HEK293 (cell line): ENCODE data around the gene CCZ1.
"Not testable (repeated sequence)": the region's sequence is repeated elsewhere in the genome, so short reads cannot be mapped to it uniquely, and the experiment has no call there.

Source experiments
- CTCF ChIA-PET: fragments of 350-600 bp; formaldehyde crosslinking; extraction: SDS; loops from one replicate; lab custom pipeline; 2021; ENCODE audit warnings: antibody characterized with exemption; lab: Yijun Ruan, JAX
- POLR2A ChIA-PET: fragments of 300-600 bp; formaldehyde crosslinking; extraction: SDS; loops from one replicate; lab custom pipeline; 2020; ENCODE audit warnings: antibody characterized with exemption, inconsistent platforms; lab: Yijun Ruan, JAX
- H3K27ac ChIP-seq: fragments of 200-500 bp; sonication (Bioruptor generic); 2 replicates; pipeline ENCODE4 v1.5.1; 2014; ENCODE audit warnings: low read depth, low read length, control low read depth, inconsistent platforms; ENCODE audit errors: extremely low read depth
- H3K36me3 ChIP-seq, 2 experiments: fragments of 200-500 bp in 1 of 2; sonication (Bioruptor generic) in 1 of 2; 1 replicate in 1 of 2; 2 replicates in 1 of 2; pipeline ENCODE4 v1.5.1; 2014 to 2017; ENCODE audit warnings: inconsistent platforms in 2 of 2, low read length in 2 of 2; ENCODE audit not compliant: control insufficient read depth in 2 of 2, insufficient read depth in 1 of 2
- H3K4me1 ChIP-seq: fragments of 200-500 bp; sonication (Bioruptor generic); 2 replicates; pipeline ENCODE4 v1.5.1; 2014; ENCODE audit warnings: mild to moderate bottlenecking, low read length, inconsistent platforms; ENCODE audit not compliant: control insufficient read depth, insufficient read depth
- H3K4me3 ChIP-seq: 2 replicates; pipeline ENCODE4 v1.5.1; 2011; ENCODE audit warnings: low read depth, mild to moderate bottlenecking, control low read depth, low read length, moderate library complexity
- H3K9me3 ChIP-seq: fragments of 200-500 bp; sonication (Bioruptor generic); 2 replicates; pipeline ENCODE4 v1.5.1; 2014; ENCODE audit warnings: low read depth, low read length, inconsistent platforms; ENCODE audit not compliant: control insufficient read depth, insufficient read depth
- EGR2 ChIP-seq: fragments of 450-650 bp; formaldehyde crosslinking; IDR thresholded peaks from 2 replicates; pipeline ENCODE4 v1.5.1; 2016; ENCODE audit warnings: low read depth, missing biosample characterization, missing genetic modification characterization
- GLIS2 ChIP-seq: fragments of 450-650 bp; formaldehyde crosslinking; IDR thresholded peaks from 2 replicates; pipeline ENCODE4 v1.5.1; 2016; ENCODE audit warnings: missing biosample characterization, missing genetic modification characterization
- SP2 ChIP-seq: fragments of 450-650 bp; formaldehyde crosslinking; IDR thresholded peaks from 2 replicates; pipeline ENCODE4 v1.5.1; 2016; ENCODE audit warnings: missing biosample characterization, missing genetic modification characterization
- ZNF121 ChIP-seq: fragments of 450-650 bp; formaldehyde crosslinking; IDR thresholded peaks from 2 replicates; pipeline ENCODE4 v1.5.1; 2016; ENCODE audit warnings: missing biosample characterization, missing genetic modification characterization
- ZNF175 ChIP-seq: fragments of 450-650 bp; formaldehyde crosslinking; IDR thresholded peaks from 2 replicates; pipeline ENCODE4 v1.5.1; 2016; ENCODE audit warnings: missing biosample characterization, missing genetic modification characterization
- ZNF354C ChIP-seq: fragments of 450-650 bp; formaldehyde crosslinking; IDR thresholded peaks from 2 replicates; pipeline ENCODE4 v1.5.1; 2016; ENCODE audit warnings: missing biosample characterization, missing genetic modification characterization, low read depth, borderline replicate concordance
- ZNF394 ChIP-seq: fragments of 450-650 bp; formaldehyde crosslinking; IDR thresholded peaks from 2 replicates; pipeline ENCODE4 v1.5.1; 2016; ENCODE audit warnings: missing biosample characterization, missing genetic modification characterization, mild to moderate bottlenecking, moderate library complexity, borderline replicate concordance
- ZNF416 ChIP-seq: fragments of 450-650 bp; formaldehyde crosslinking; IDR thresholded peaks from 2 replicates; pipeline ENCODE4 v1.5.1; 2016; ENCODE audit warnings: missing biosample characterization, missing genetic modification characterization
- ZNF423 ChIP-seq: fragments of 450-650 bp; formaldehyde crosslinking; IDR thresholded peaks from 2 replicates; pipeline ENCODE4 v1.5.1; 2016; ENCODE audit warnings: missing biosample characterization, missing genetic modification characterization
- ZNF48 ChIP-seq: fragments of 450-650 bp; formaldehyde crosslinking; IDR thresholded peaks from 2 replicates; pipeline ENCODE4 v1.5.1; 2016; ENCODE audit warnings: missing biosample characterization, missing genetic modification characterization
- ZNF626 ChIP-seq: fragments of 450-650 bp; sonication (Bioruptor Pico); formaldehyde crosslinking; IDR thresholded peaks from 2 replicates; pipeline ENCODE4 v1.5.1; 2018; ENCODE audit warnings: missing biosample characterization, missing genetic modification characterization, inconsistent platforms
- ZNF701 ChIP-seq: fragments of 450-650 bp; formaldehyde crosslinking; IDR thresholded peaks from 2 replicates; pipeline ENCODE4 v1.5.1; 2016; ENCODE audit warnings: missing biosample characterization, missing genetic modification characterization
- ZNF747 ChIP-seq: fragments of 450-650 bp; formaldehyde crosslinking; IDR thresholded peaks from 2 replicates; pipeline ENCODE4 v1.5.1; 2016; ENCODE audit warnings: missing biosample characterization, missing genetic modification characterization
- ZNF791 ChIP-seq: fragments of 450-650 bp; formaldehyde crosslinking; IDR thresholded peaks from 2 replicates; pipeline ENCODE4 v1.5.1; 2016; ENCODE audit warnings: missing biosample characterization, missing genetic modification characterization
- TF ChIP-seq, protein P1 (sequence below): fragments of 450-650 bp; formaldehyde crosslinking; IDR thresholded peaks from 2 replicates; pipeline ENCODE4 v1.5.1; 2017; ENCODE audit warnings: missing biosample characterization, missing genetic modification characterization

Gene CCZ1

DNA sequence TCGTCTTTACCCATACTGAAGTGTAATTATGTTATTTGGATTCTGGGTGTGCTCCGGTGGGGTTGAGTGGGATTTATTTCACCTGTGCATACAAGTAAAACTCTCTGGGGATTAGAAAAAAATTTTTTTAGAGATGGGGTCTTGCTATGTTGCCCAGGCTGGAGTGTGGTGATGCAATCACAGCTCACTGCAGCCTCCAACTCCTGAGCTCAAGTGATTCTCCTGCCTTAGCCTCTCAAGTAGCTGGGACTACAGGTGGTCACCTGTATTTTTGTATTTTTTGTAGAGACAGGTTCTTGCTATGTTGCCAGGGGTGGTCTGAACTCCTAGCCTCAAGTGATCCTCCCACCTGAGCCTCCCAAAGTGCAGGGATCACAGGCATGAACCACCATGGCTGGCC lies 8.3 kb upstream of the CCZ1 start:
- H3K36me3 ChIP-seq, H3K4me1 ChIP-seq, H3K9me3 ChIP-seq, H3K4me3 ChIP-seq, POLR2A ChIA-PET, H3K27ac ChIP-seq, CTCF ChIA-PET: not testable (repeated sequence)
- TF ChIP-seq ZNF121 (tag by site-specific recombination) = peak; percentile 57; the same call in 1 of the 2 replicates

DNA sequence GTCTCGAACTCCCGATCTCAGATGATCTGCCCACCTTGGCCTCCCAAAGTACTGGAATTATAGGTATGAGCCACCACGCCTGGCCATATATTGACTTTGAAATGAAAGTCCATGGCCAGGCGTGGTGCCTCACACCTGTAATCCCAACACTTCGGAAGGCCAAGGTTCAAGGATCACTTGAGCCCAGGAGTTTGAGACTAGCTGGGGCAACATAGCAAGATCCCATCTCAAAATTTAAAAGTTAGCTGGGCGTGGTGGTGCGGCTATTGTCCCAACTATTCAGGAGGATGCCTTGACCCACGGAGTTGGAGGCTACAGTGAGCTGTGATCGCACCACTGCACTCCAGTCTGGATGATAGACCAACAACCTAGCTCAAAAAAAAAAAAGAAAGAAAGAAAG lies 6.0 kb upstream of the CCZ1 start:
- TF ChIP-seq ZNF48 (tag by site-specific recombination) = no peak
- TF ChIP-seq ZNF354C (tag by site-specific recombination) = no peak
- no peak for TF ChIP-seq SP2 (tag by site-specific recombination)
- no peak for TF ChIP-seq ZNF747 (tag by site-specific recombination)
- TF ChIP-seq ZNF626 (tag by site-specific recombination) = no peak
- TF ChIP-seq, protein P1, sequence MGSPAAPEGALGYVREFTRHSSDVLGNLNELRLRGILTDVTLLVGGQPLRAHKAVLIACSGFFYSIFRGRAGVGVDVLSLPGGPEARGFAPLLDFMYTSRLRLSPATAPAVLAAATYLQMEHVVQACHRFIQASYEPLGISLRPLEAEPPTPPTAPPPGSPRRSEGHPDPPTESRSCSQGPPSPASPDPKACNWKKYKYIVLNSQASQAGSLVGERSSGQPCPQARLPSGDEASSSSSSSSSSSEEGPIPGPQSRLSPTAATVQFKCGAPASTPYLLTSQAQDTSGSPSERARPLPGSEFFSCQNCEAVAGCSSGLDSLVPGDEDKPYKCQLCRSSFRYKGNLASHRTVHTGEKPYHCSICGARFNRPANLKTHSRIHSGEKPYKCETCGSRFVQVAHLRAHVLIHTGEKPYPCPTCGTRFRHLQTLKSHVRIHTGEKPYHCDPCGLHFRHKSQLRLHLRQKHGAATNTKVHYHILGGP (tag by site-specific recombination) = no peak
- no peak for TF ChIP-seq ZNF416 (tag by site-specific recombination)
- TF ChIP-seq ZNF394 (tag by site-specific recombination) = no peak
- no peak for TF ChIP-seq ZNF791
- TF ChIP-seq EGR2 (tag by site-specific recombination) = no peak
- TF ChIP-seq GLIS2 (tag by site-specific recombination) = no peak
- no peak for TF ChIP-seq ZNF423 (tag by site-specific recombination)
- no peak for TF ChIP-seq ZNF175
- TF ChIP-seq ZNF701 = no peak
- POLR2A ChIA-PET = no interaction called here
- Histone ChIP-seq H3K27ac (no peak overlapping the region), H3K4me3 (no peak overlapping the region), H3K4me1 (no peaks in the 10 kb centered on the region), H3K36me3 (no peaks in the 10 kb centered on the region), H3K9me3 (no peaks in the 10 kb centered on the region)
- CTCF ChIA-PET = no interaction called here

DNA sequence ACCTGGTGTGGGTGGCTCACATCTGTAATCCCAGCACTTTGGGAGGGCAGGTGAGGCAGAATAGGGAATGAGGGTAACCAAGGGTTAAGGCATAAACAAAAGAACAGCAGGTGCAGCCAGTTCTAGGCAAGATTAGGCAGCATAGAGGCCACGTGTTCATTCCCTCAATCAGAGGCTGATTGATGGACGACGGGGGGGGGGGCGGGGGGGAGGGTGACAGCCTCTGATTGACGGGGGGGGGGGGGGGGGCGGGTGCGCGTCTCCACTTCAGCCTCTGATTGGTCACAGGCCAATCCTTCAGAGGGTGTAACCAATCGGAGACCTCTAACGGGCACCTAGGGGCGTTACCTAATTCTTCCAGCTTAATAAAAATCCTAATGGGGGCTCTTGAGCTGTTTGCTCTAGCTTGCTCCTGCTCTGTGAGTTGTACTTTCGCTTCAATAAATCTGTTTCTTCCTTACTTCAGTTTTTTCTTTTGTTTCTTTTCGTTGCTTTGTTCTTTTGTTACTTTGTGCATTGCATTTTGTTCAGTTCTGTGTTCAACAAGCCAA lies 1.1 kb upstream of the CCZ1 start:
- H3K27ac ChIP-seq, CTCF ChIA-PET, H3K4me3 ChIP-seq, POLR2A ChIA-PET, H3K9me3 ChIP-seq, H3K36me3 ChIP-seq, H3K4me1 ChIP-seq: not testable (repeated sequence)

DNA sequence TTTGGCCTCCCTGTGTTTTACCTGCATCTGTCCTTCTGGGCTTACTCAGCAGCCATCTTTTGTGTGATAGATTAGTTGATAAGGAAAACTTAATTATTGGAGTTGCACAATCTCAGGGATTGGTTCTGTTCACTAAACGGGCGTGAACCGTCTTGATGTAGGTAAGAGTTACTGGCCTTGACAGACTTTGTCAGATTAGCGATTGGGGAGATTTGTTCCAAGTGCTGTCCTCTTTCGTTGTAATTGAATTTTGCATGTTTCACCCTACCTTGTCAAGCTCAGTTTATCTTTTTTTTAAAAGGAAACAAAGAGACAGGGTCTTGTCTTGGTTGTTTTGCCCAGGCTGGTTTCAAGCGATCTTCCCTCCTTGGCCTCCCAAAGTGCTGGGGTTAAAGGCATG lies 4.5 kb downstream of the CCZ1 start:
- H3K4me1 ChIP-seq, CTCF ChIA-PET: not testable (repeated sequence)
- POLR2A ChIA-PET = interaction anchor here (0.7 kb wide), 1 partner anchor 919 kb away, joined by 3 read pairs; no protein-coding TSS in a partner anchor

DNA sequence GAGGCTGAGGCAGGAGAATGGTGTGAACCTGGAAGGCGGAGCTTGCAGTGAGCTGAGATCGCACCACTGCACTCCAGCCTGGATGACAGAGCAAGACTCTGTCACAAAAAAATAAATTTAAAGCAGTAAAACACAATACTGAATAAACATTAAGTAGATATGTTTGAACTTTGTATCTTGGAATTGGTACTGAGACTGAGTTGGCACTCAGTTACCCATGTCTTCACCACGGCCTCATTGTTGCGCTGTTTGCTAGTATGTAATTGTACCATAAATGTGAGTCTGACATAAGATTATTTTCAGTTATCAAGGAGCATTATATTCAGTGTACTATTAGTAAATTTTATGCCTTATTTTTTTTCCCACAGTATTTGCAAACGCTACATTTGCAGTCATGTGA lies 6.2 kb downstream of the CCZ1 start:
- POLR2A ChIA-PET, CTCF ChIA-PET, H3K4me3 ChIP-seq, H3K27ac ChIP-seq, H3K36me3 ChIP-seq, H3K4me1 ChIP-seq, H3K9me3 ChIP-seq: not testable (repeated sequence)

More for the DNA sequence above, 4.5 kb downstream of the CCZ1 start:
- H3K4me3 ChIP-seq, H3K27ac ChIP-seq, H3K9me3 ChIP-seq, H3K36me3 ChIP-seq: not testable (repeated sequence)

DNA sequence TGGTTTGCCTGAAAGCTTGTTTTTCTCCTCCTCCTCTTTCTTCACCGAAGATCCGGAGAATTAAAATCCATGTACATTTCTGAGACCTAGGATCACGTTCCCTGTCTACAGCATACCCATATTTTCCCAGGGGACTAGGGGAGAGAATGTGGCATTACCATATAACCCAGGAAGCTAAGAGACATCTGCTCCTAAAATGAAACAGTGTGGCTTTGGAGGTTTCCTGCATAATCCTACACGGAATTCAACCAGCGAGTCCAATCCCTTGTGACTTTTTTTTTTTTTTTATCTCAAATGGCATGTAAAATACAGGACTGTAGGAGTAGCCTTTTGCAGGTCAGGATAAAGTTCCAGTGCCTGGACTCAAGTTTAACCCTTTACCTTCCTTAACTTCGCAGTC lies 10.3 kb downstream of the CCZ1 start:
- H3K4me3 ChIP-seq, H3K9me3 ChIP-seq, H3K4me1 ChIP-seq, POLR2A ChIA-PET, H3K27ac ChIP-seq, CTCF ChIA-PET: not testable (repeated sequence)
- peaks cover 8 to 16% of the 10 kb centered on the region in 2 experiments; a peak in 2 of 3 replicates for H3K36me3 ChIP-seq

DNA sequence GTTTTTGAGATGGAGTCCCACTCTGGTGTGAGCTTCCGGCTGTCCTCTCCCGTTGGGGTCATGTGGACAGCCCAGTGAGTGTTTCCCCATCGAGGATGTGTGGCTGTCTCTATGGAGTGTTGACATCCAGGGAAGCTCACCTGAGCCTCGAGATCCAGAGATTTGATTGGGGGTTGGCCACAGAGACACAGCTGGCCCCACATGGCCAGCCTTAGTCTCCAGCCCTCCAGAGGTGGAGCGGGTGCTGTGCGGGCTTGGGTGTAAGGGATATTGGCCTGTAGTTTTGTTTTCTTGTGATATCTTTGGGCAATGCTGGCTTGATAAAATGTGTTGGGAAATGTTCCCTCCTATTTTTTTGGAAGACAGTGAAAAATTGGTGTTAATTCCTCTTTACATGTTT lies 18.0 kb downstream of the CCZ1 start:
- H3K4me1 ChIP-seq, H3K36me3 ChIP-seq, H3K27ac ChIP-seq, H3K4me3 ChIP-seq, POLR2A ChIA-PET, H3K9me3 ChIP-seq, CTCF ChIA-PET: not testable (repeated sequence)

DNA sequence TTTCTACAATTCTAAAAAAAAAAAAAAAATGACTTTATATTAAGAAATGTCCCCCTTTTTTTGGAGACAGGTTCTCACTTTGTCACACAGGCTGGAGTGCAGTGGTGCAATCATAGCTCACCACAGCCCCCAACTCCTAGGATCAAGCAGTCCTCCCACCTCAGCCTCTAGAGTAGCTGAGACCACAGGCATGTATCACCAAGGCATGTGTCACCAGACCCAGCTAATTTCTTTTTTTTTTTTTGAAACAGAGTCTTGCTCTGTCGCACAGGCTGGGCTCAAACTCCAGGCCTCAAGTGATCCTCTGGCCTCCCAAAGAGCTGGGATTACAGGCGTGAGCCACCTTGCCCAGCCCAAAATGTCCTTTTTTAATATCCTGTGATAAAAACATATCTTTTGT lies 25.6 kb downstream of the CCZ1 start:
- CTCF ChIA-PET, H3K4me1 ChIP-seq, H3K9me3 ChIP-seq, H3K27ac ChIP-seq, POLR2A ChIA-PET, H3K36me3 ChIP-seq, H3K4me3 ChIP-seq: not testable (repeated sequence)
